ENCODE results near the gene ELP4.
"Not testable (repeated sequence)": the region's sequence is repeated elsewhere in the genome, so short reads cannot be mapped to it uniquely, and the experiment has no call there.

The ELP4 gene

DNA sequence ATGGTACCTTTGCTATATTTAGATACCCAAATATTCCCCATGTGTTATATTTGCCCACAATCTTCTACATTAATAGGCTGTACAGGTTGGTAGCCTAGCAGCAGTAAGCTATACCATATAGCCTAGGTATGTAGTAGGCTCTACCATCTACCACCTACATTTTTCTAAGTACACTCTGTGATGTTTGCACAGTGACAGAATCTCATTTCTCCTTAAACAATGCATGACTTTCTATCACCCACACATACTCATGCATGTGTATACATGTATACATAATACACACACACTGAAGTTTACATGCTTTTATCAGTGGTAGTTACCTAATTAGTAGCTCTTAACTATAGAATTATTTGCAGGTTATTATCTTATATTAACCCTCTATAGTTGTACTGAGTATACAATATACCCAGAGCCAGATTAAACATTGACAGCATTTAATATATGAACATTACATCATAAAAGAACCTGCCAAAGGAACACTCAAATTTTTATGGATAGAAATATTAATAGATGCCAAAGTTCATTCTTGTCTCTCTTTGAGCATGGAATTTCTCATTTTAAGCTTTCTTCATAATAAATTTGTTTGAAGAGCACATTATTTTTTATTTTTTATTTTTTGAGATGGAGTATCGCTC, 51.4 kb downstream of the ELP4 start:
- TF ChIP-seq CTCF (IDR thresholded peaks at IDR 0.05): no peak
- H3K4me1 Mint-ChIP-seq: peaks cover 10% of the 10 kb centered on the region
- no peak overlapping the region for H3K27ac Mint-ChIP-seq
- no peak for DNase-seq
- no peak overlapping the region for H3K4me3 Mint-ChIP-seq
- H3K27me3 Mint-ChIP-seq (ENCODE audit: low read depth, poor library complexity): no peaks in the 10 kb centered on the region
- H3K9me3 Mint-ChIP-seq: peaks cover 14% of the 10 kb centered on the region
- peaks cover 4% of the 10 kb centered on the region for H3K36me3 Mint-ChIP-seq (ENCODE audit: low read depth)

- H3K4me1 Mint-ChIP-seq; DNase-seq; H3K27me3 Mint-ChIP-seq (ENCODE audit: low read depth, poor library complexity); H3K4me3 Mint-ChIP-seq; H3K27ac Mint-ChIP-seq: not testable (repeated sequence)
- peaks cover 22% of the 10 kb centered on the region for H3K36me3 Mint-ChIP-seq (ENCODE audit: low read depth)
- peaks cover 48% of the 10 kb centered on the region for H3K9me3 Mint-ChIP-seq
Observed at GRCh38 chr11:31564517-31564916, 55.0 kb downstream of the ELP4 start.

DNA sequence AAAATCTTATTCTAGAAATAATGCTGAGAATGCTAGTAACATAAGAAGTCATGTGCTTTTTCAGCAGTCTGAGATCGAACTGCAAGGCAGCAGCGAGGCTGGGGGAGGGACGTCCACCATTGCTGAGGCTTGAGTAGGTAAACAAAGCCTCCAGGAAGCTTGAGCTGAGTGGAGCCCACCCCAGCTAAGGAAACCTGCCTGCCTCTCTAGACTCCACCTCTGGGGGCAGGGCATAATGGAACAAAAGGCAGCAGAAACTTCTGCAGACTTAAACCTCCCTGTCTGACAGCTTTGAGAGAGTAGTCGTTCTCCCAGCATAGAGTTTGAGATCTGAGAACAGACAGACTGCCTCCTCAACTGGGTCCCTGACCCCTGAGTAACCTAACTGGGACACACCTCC, 64.6 kb downstream of the ELP4 start:
- not testable (repeated sequence) for H3K27me3 Mint-ChIP-seq (ENCODE audit: low read depth, poor library complexity); H3K4me1 Mint-ChIP-seq; H3K27ac Mint-ChIP-seq; H3K4me3 Mint-ChIP-seq; DNase-seq
- Mint-ChIP-seq H3K36me3 (ENCODE audit: low read depth) (peaks cover 47% of the 10 kb centered on the region), H3K9me3 (peaks cover 67% of the 10 kb centered on the region)

DNA sequence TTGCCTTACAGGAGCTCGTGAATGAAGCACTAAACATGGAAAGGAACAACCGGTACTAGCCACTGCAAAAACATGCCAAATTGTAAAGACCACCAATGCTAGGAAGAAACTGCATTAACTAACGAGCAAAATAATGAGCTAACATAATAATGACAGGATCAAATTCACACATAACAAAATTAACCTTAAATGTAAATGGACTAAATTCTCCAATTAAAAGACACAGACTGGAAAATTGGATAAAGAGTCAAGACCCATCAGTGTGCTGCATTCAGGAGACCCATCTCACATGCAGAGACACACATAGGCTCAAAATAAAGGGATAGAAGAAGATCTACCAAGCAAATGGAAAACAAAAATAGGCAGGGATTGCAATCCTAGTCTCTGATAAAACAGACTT, 66.2 kb downstream of the ELP4 start:
- not testable (repeated sequence) for DNase-seq; H3K4me1 Mint-ChIP-seq; H3K4me3 Mint-ChIP-seq; H3K27me3 Mint-ChIP-seq (ENCODE audit: low read depth, poor library complexity); H3K27ac Mint-ChIP-seq
- Mint-ChIP-seq H3K36me3 (ENCODE audit: low read depth) (peaks cover 34% of the 10 kb centered on the region), H3K9me3 (peaks cover 56% of the 10 kb centered on the region)

DNA sequence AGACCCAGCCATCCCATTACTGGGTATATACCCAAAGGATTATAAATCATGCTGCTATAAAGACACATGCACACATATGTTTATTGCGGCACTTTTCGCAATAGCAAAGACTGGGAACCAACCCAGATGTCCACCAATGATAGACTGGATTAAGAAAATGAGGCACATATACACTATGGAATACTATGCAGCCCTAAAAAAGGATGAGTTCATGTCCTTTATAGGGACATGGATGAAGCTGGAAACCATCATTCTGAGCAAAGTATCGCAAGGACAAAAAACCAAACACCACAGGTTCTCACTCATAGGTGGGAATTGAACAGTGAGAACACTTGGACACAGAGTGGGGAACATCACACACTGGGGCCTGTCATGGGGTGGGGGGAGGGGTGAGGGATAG, 69.8 kb downstream of the ELP4 start:
- H3K27ac Mint-ChIP-seq; H3K4me1 Mint-ChIP-seq; H3K27me3 Mint-ChIP-seq (ENCODE audit: low read depth, poor library complexity); DNase-seq; H3K4me3 Mint-ChIP-seq: not testable (repeated sequence)
- Mint-ChIP-seq H3K9me3 (peaks cover 41% of the 10 kb centered on the region), H3K36me3 (ENCODE audit: low read depth) (peaks cover 20% of the 10 kb centered on the region)

GRCh38 chr11:31582697-31583096, 73.1 kb downstream of the ELP4 start:
- DNase-seq: no peak
- H3K4me3 Mint-ChIP-seq: no peak overlapping the region
- peaks cover 3% of the 10 kb centered on the region for H3K27me3 Mint-ChIP-seq (ENCODE audit: low read depth, poor library complexity)
- peaks cover 8% of the 10 kb centered on the region for H3K9me3 Mint-ChIP-seq
- H3K27ac Mint-ChIP-seq: no peak overlapping the region
- H3K36me3 Mint-ChIP-seq (ENCODE audit: low read depth): no peaks in the 10 kb centered on the region
- no peak for TF ChIP-seq CTCF (IDR thresholded peaks at IDR 0.05)
- H3K4me1 Mint-ChIP-seq: no peaks in the 10 kb centered on the region

GRCh38 chr11:31598454-31598853, 88.9 kb downstream of the ELP4 start:
- Mint-ChIP-seq H3K27me3 (ENCODE audit: low read depth, poor library complexity) (no peaks in the 10 kb centered on the region), H3K4me3 (no peak overlapping the region), H3K9me3 (peaks cover 6% of the 10 kb centered on the region), H3K4me1 (no peaks in the 10 kb centered on the region), H3K36me3 (ENCODE audit: low read depth) (peaks cover 22% of the 10 kb centered on the region), H3K27ac (no peak overlapping the region)
- no peak for DNase-seq
- no peak for TF ChIP-seq CTCF (IDR thresholded peaks at IDR 0.05)

DNA sequence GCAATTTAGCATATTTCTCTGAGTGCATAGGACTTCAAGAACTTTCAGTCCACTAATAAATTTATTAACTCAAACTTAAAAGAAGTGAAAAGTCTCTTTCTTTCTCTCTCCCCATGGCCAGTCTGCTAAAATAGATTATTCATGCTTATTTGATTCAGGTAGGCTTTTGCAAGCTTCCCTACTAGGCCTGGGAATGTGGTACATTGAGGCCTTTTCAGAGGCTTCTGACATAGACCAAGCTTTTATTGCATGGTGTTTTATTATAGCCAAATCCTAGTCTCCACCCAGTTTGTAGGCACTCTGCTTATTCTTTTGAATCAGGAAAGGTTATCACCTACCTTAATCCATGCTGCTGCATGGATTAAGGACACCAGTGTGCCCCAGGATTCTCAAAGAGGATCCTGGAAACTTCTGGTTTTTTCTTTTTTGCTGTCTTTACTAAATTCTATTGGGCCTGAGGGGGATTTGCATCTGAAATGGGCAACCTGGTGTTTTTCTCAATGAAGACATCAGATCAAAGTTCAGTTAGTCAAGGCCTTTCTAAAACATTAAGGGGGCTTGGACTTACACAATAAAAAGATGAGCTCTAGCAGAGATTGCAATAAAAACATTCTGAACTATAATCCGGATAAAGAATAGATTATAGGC, 92.2 kb downstream of the ELP4 start:
- H3K36me3 Mint-ChIP-seq (ENCODE audit: low read depth): peaks cover 22% of the 10 kb centered on the region
- H3K27ac Mint-ChIP-seq: peak overlapping the region; percentile 45
- H3K4me3 Mint-ChIP-seq: no peak overlapping the region
- no peaks in the 10 kb centered on the region for H3K4me1 Mint-ChIP-seq
- no peak for TF ChIP-seq CTCF (IDR thresholded peaks at IDR 0.05)
- no peaks in the 10 kb centered on the region for H3K27me3 Mint-ChIP-seq (ENCODE audit: low read depth, poor library complexity)
- H3K9me3 Mint-ChIP-seq: peaks cover 6% of the 10 kb centered on the region
- no peak for DNase-seq
